ENCODE results near the gene KCNAB3.
A peak's percentile ranks its signal among the peaks of the same experiment; 100 is the strongest.

The KCNAB3 gene

GRCh38 chr17:7940034-7940433, 10.4 kb upstream of the KCNAB3 start:
- no peak for TF ChIP-seq RAD21 (IDR thresholded peaks at IDR 0.05; ENCODE audit: low read depth)
- no peak for TF ChIP-seq TEAD4 (IDR thresholded peaks at IDR 0.05)
- TF ChIP-seq TCF12 (IDR thresholded peaks at IDR 0.05; ENCODE audit: low read depth): no peak
- no peak for TF ChIP-seq ZBTB7A (IDR thresholded peaks at IDR 0.05; ENCODE audit: low read depth)
- TF ChIP-seq TAF1 (IDR thresholded peaks at IDR 0.05; ENCODE audit: low read depth): no peak
- TF ChIP-seq USF1 (IDR thresholded peaks at IDR 0.05): no peak
- no peak for TF ChIP-seq YY1 (IDR thresholded peaks at IDR 0.05; ENCODE audit: low read depth)
- TF ChIP-seq CEBPB (IDR thresholded peaks at IDR 0.05): no peak
- TF ChIP-seq, protein P1, sequence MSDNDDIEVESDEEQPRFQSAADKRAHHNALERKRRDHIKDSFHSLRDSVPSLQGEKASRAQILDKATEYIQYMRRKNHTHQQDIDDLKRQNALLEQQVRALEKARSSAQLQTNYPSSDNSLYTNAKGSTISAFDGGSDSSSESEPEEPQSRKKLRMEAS (IDR thresholded peaks at IDR 0.05): no peak
- no peak for TF ChIP-seq NFIC (IDR thresholded peaks at IDR 0.05)
- TF ChIP-seq EP300 (IDR thresholded peaks at IDR 0.05; ENCODE audit: borderline replicate concordance): no peak
- TF ChIP-seq CREB1 (IDR thresholded peaks at IDR 0.05; ENCODE audit: low read depth): no peak
- no peak for TF ChIP-seq FOXM1 (IDR thresholded peaks at IDR 0.05; ENCODE audit: borderline replicate concordance, low read depth)

- TF ChIP-seq YY1 (IDR thresholded peaks at IDR 0.05; ENCODE audit: low read depth): no peak
Measured at GRCh38 chr17:7935859-7936258, 6.2 kb upstream of the KCNAB3 start.

DNA sequence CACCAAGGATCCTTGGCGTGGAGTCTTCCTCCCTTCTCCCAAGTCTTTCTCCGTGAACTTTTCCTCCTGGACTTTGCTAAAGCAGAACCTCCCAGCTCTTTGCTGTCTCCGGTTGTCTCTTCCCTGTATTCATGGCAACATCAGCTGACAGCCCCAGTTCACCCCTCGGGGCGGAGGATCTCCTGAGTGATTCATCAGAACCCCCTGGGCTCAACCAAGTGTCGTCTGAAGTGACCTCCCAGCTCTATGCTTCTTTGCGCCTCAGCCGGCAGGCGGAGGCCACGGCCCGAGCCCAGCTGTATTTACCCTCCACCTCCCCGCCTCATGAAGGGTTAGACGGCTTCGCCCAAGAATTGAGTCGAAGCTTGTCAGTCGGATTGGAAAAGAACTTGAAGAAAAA, 3.3 kb upstream of the KCNAB3 start:
- no peak for TF ChIP-seq EP300 (IDR thresholded peaks at IDR 0.05; ENCODE audit: borderline replicate concordance)
- TF ChIP-seq YY1 (IDR thresholded peaks at IDR 0.05; ENCODE audit: low read depth): no peak
- no peak for TF ChIP-seq EGR1 (IDR thresholded peaks at IDR 0.05)
- TF ChIP-seq NFIC (IDR thresholded peaks at IDR 0.05): no peak

GRCh38 chr17:7932483-7932891, 2.8 kb upstream of the KCNAB3 start:
- TF ChIP-seq, protein P1 (IDR thresholded peaks at IDR 0.05): no peak
- 0 out of 2 replicates have a peak, but pooled peaks have one; percentile 16 for TF ChIP-seq TCF12 (IDR thresholded peaks at IDR 0.05; ENCODE audit: low read depth)

DNA sequence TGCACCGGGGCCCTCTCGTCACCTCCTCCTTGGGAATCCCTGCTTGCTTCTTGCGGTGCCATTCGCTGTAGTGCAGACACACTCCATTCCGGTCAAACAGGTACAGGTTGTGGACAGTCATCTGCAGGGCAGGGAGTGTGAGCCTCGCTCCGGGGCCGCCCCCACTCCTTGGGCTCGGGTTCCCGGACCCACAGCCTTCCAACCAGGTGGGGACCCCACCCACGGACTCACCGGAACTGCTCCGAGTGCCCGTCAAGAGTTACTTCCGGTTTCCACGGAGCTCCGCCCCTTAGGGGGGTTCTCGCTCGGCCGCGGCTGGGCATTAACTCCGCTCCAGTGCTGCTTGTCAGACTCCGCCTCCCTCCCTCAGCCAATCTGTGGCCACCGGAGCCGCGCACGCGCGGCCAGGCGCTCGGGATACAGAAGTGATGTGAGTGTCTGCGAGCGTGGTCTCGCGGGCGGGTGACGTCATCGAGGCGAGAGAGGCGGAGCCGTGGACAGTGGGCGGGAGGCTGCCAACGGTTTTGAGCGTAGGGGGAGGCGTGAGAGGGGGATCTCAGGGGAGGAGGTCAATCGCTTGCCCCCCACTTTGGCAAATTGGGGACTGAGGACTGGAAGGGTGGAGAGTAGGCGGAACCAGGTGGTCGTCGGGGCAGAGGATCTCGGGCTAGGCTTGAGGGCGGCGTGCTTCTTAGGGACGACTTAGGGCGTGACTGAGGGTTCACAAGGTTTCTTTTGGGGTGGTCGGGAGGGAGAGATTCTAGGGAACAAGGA, 2.2 kb upstream of the KCNAB3 start, which contains the start of the genes CNTROB and TRAPPC1:
TSS of gene CNTROB (plus strand) at position 498 of the 774 bp plus-strand sequence. CDS start 874 bp downstream, outside the sequence.
TSS of gene TRAPPC1 (minus strand) at position 238 of the 774 bp plus-strand sequence. CDS start at position 121, 117 bp downstream.
- TF ChIP-seq FOXM1 (IDR thresholded peaks at IDR 0.05; ENCODE audit: borderline replicate concordance, low read depth): no peak
- peak; percentile 79 for TF ChIP-seq CREB1 (IDR thresholded peaks at IDR 0.05; ENCODE audit: low read depth)
- peak; percentile 55 for TF ChIP-seq ZBTB7A (IDR thresholded peaks at IDR 0.05; ENCODE audit: low read depth)
- no peak for TF ChIP-seq NFIC (IDR thresholded peaks at IDR 0.05)
- TF ChIP-seq CEBPB (IDR thresholded peaks at IDR 0.05): no peak
- TF ChIP-seq RAD21 (IDR thresholded peaks at IDR 0.05; ENCODE audit: low read depth): no peak
- 0 out of 2 replicates have a peak, but pooled peaks have one; percentile 13 for TF ChIP-seq YY1 (IDR thresholded peaks at IDR 0.05; ENCODE audit: low read depth)
- no peak for TF ChIP-seq EP300 (IDR thresholded peaks at IDR 0.05; ENCODE audit: borderline replicate concordance)
- no peak for TF ChIP-seq TCF12 (IDR thresholded peaks at IDR 0.05; ENCODE audit: low read depth)
- TF ChIP-seq USF1 (IDR thresholded peaks at IDR 0.05): no peak
- TF ChIP-seq, protein P1 (IDR thresholded peaks at IDR 0.05): peak; percentile 19; the same call in 1 of the 2 replicates
- peak; percentile 61 for TF ChIP-seq TAF1 (IDR thresholded peaks at IDR 0.05; ENCODE audit: low read depth)
- no peak for TF ChIP-seq TEAD4 (IDR thresholded peaks at IDR 0.05)
- no peak for TF ChIP-seq REST (IDR thresholded peaks at IDR 0.05; ENCODE audit: low read depth)
- peak; percentile 39; the same call in 1 of the 2 replicates for TF ChIP-seq EGR1 (IDR thresholded peaks at IDR 0.05)

- no peak for TF ChIP-seq NFIC (IDR thresholded peaks at IDR 0.05)
- no peak for TF ChIP-seq EGR1 (IDR thresholded peaks at IDR 0.05)
Measured at GRCh38 chr17:7930841-7931631, 1.4 kb upstream of the KCNAB3 start.

- TF ChIP-seq TEAD4 (IDR thresholded peaks at IDR 0.05) (no peak), EGR1 (IDR thresholded peaks at IDR 0.05) (no peak), FOXM1 (IDR thresholded peaks at IDR 0.05; ENCODE audit: borderline replicate concordance, low read depth) (no peak), RAD21 (IDR thresholded peaks at IDR 0.05; ENCODE audit: low read depth) (no peak), CEBPB (IDR thresholded peaks at IDR 0.05) (no peak), NFIC (IDR thresholded peaks at IDR 0.05) (no peak), USF1 (IDR thresholded peaks at IDR 0.05) (no peak), YY1 (IDR thresholded peaks at IDR 0.05; ENCODE audit: low read depth) (no peak), EP300 (IDR thresholded peaks at IDR 0.05; ENCODE audit: borderline replicate concordance) (no peak), TAF1 (IDR thresholded peaks at IDR 0.05; ENCODE audit: low read depth) (no peak), TCF12 (IDR thresholded peaks at IDR 0.05; ENCODE audit: low read depth) (no peak)
Measured at GRCh38 chr17:7927596-7927995, 2.1 kb downstream of the KCNAB3 start.
